IPS-18c (cell line): ENCODE measurements around the gene FRMD5.
"Not testable (repeated sequence)": the region's sequence is repeated elsewhere in the genome, so short reads cannot be mapped to it uniquely, and the experiment has no call there.

Source experiments
- H3K4me3 ChIP-seq: 2 replicates; pipeline ENCODE4 v1.7.0; 2013; ENCODE audit warnings: low read depth, mild to moderate bottlenecking, low read length, moderate library complexity; ENCODE audit not compliant: insufficient read depth
- H3K9me3 ChIP-seq: one replicate; pipeline ENCODE4 v1.6.1; 2013; ENCODE audit warnings: mild to moderate bottlenecking, low read length, moderate library complexity; ENCODE audit not compliant: control insufficient read depth, insufficient read depth

The FRMD5 gene

DNA sequence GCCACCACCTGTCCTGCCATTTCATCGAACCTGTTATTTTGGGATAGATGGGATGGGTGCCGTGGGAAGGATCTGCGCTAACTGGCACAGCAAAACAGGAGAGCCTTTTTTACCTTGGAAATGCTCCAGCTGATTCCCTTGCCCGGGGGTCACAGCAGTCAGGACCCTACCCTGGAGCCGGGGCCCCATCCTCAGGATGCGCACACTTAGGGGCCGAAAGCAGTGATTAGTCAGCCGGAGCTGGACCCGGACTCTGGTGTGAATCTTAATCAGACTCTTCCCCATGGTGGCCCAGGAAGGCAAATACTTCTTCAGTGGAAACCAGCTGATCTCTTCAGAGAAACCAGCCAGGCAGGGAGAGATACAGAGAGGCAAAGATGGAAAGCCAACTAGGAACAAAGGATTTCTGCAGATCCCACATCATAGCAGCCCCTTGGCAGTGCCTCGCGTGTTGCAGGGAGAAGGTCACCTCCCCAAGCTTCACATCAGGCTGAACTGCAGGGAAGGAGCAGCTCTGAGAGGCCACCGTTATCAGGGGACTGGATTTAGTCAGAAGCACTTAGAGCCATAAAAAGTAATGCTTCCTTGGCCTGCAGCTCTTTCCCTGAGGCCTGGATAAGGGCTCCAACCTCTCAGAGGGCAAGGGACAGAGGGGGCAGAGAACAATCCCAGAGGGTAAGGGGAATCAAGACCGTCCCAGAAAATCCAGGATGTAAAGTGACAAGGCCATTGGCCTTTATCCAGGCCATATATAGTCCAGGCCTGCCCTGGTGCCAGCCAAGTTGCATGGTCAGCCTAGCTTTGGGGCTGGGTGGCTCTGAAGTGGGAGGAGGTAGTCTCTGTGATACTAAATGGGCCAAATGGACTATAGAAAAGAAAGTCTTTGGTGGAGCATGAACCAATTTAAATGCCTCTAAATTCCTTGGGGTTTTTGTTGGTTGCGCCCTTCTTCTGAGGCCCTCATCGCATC, 315.4 kb downstream of the FRMD5 start:
- H3K9me3 ChIP-seq: no peaks in the 10 kb centered on the region

DNA sequence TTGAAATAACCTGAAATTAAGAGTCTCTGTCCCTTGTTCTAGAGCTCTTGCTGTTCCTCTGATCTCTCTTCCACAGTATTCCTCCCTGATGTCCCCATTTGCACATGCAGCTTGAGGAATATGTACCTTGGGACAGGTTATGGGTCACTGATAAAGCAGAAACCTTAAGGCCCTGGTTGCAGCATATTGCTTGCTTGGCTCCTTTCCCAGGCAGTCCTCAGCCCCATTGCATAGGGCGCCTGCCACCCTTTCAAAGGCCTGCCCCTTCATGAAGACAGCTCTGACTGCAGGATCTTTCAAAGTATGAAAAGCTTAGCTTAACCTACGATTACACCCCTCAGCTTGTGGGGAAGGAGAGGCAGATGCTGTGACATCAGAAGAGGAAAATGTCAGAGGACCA, 316.6 kb downstream of the FRMD5 start:
- no peaks in the 10 kb centered on the region for H3K9me3 ChIP-seq
- H3K4me3 ChIP-seq: no peak overlapping the region

More for the DNA sequence above, 315.4 kb downstream of the FRMD5 start:
- no peak overlapping the region; the same call in 1 of the 2 replicates for H3K4me3 ChIP-seq

DNA sequence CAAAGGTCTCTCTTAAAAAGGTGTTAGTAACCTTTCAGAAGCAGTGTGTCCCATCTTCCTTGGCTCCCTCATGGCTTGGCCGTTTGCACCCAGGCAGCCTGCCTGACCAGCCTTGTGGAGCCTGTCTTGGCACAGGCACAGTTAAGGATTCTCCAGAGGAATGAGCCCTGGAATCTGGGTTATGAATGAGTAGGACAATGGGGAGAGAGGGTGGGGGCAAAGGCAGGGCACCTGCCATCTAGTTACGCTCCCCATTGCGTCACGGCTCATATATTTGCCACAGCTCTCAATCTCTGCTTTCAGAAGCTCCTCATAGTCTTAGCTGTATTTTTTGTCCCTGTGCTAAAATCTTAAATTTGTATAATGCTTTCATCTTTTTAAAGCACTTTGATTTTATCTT, 317.7 kb downstream of the FRMD5 start:
- H3K4me3 ChIP-seq: no peak overlapping the region
- H3K9me3 ChIP-seq: no peaks in the 10 kb centered on the region

DNA sequence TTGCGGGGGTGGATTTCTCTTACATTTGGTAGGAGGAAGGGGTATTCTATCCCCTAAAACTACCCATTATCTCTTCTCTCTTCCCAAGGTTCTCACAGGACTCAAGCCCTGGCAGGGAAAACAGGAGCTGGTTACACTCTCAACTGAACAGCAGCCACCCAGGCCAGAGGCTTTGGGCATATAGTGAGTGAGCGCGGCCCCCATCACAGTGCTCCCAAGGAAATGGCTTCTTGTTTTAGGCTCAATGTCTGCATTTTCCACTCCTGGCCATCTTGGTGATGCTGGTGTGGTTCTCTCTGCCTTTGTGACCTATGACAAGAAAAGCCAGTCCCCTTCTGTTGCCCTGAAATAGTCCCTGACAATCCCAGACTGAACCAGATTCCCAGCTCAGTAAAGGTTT, 318.2 kb downstream of the FRMD5 start:
- Histone ChIP-seq H3K9me3 (no peaks in the 10 kb centered on the region), H3K4me3 (no peak overlapping the region)

- Histone ChIP-seq H3K4me3 (no peak overlapping the region), H3K9me3 (no peaks in the 10 kb centered on the region)
Measured at GRCh38 chr15:43873651-43874050, 321.4 kb downstream of the FRMD5 start.

- no peaks in the 10 kb centered on the region for H3K9me3 ChIP-seq
- H3K4me3 ChIP-seq: no peak overlapping the region
Measured at GRCh38 chr15:43872416-43873020, 322.6 kb downstream of the FRMD5 start.

GRCh38 chr15:43871835-43872234, 323.2 kb downstream of the FRMD5 start:
- H3K9me3 ChIP-seq: no peaks in the 10 kb centered on the region
- no peak overlapping the region for H3K4me3 ChIP-seq

GRCh38 chr15:43868406-43868805, 326.7 kb downstream of the FRMD5 start:
- Histone ChIP-seq H3K4me3 (no peak overlapping the region), H3K9me3 (no peaks in the 10 kb centered on the region)

DNA sequence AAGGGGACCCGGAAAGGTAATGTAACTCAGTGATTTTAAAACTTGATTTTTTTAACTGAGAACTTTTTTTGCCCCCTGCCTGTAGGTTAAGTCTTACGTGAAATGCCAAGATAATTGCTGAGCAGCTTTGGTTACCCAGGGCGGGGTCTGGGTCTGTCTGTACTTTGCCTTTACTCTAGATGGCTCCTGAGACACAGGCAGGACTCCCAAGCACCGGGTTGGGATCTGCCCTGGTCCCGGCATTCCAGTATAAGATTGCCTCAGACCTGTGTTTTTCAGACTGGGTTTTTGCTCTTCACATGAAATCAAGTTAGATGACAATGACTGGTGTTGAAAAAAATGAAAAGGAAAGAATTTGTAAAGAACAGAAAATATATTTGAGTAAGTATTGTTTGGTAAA, 328.0 kb downstream of the FRMD5 start:
- no peak overlapping the region for H3K4me3 ChIP-seq
- H3K9me3 ChIP-seq: no peaks in the 10 kb centered on the region

DNA sequence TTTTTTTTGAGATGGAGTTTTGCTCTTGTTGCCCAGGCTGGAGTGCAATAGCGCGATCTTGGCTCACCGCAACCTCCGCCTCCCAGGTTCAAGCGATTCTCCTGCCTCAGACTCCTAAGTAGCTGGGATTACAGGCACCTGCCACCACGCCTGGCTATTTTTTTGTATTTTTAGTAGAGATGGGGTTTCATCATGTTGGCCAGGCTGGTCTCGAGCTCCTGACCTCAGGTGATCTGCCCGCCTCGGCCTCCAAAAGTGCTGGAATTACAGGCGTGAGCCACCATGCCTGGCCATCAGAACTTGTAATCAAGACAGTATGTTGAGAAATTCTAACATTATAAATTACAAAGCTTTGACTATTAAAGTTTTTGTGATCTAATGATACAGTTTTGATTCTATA, 328.4 kb downstream of the FRMD5 start:
- not testable (repeated sequence) for H3K4me3 ChIP-seq, H3K9me3 ChIP-seq

- H3K9me3 ChIP-seq: no peaks in the 10 kb centered on the region
- H3K4me3 ChIP-seq: no peak overlapping the region
Measured at GRCh38 chr15:43859546-43859945, 335.5 kb downstream of the FRMD5 start.

DNA sequence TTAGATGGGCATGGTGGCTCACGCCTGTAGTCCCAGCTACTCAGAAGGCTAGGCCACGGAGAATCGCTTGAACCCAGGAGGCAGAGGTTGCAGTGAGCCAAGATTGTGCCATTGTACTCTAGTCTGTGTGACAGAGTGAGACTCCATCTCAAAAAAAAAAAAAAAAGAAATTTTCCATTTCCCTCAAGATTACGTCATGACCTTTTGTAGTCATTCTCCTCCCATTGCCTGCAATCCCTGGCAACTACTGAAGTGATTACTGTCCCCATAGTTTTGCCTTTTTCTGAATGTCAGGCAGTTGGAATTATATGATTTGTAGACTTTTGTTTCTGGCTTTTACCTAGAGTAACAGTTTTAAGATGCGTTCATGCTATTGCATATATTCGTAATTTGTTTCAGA, 340.3 kb downstream of the FRMD5 start:
- H3K4me3 ChIP-seq: no peak overlapping the region
- no peaks in the 10 kb centered on the region for H3K9me3 ChIP-seq

GRCh38 chr15:43852607-43853006, 342.5 kb downstream of the FRMD5 start:
- Histone ChIP-seq H3K4me3 (no peak overlapping the region), H3K9me3 (no peaks in the 10 kb centered on the region)

GRCh38 chr15:43851251-43851650, 343.8 kb downstream of the FRMD5 start:
- H3K4me3 ChIP-seq: no peak overlapping the region
- no peaks in the 10 kb centered on the region for H3K9me3 ChIP-seq

GRCh38 chr15:43845421-43845820, 349.6 kb downstream of the FRMD5 start:
- no peaks in the 10 kb centered on the region for H3K9me3 ChIP-seq
- no peak overlapping the region for H3K4me3 ChIP-seq

- H3K9me3 ChIP-seq, H3K4me3 ChIP-seq: not testable (repeated sequence)
Measured at GRCh38 chr15:43832485-43832884, 362.6 kb downstream of the FRMD5 start.

DNA sequence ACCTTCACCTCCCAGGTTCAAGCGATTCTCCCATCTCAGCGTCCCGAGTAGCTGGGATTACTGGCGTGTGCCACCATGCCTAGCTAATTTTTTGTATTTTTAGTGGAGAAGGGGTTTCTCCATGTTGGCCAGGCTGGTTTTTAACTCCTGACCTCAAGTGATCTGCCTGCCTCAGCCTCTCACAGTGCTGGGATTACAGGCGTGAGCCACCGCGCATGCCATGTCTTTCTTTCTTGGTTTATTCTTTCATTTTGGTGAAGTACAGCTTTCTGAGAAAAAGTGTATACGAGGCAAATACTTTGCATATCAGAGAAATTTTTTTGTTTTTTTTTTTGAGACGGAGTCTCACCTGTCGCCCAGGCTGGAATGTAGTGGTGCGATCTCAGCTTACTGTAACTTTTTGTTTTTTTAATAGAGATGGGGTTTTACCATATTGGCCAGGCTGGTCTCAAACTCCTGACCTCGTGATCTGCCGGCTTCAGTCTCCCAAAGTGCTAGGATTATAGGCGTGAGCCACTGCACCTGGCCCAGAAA, 363.5 kb downstream of the FRMD5 start:
- H3K4me3 ChIP-seq, H3K9me3 ChIP-seq: not testable (repeated sequence)

- H3K4me3 ChIP-seq, H3K9me3 ChIP-seq: not testable (repeated sequence)
Measured at GRCh38 chr15:43830691-43831275, 364.3 kb downstream of the FRMD5 start.
